OCI-LY1 (cell line): ENCODE results near the gene LRRC28.

Source experiments
- H2AFZ ChIP-seq: fragments of 200-600 bp; sonication (generic), shearing (Covaris generic); 2 replicates; pipeline ENCODE4 v1.6.0; 2014; ENCODE audit warnings: antibody characterized with exemption, mild to moderate bottlenecking, low read length
- H3F3A ChIP-seq: fragments of 200-600 bp; sonication (generic), shearing (Covaris generic); 2 replicates; pipeline ENCODE4 v1.6.0; 2014; ENCODE audit warnings: mild to moderate bottlenecking, antibody characterized with exemption, low read length, moderate library complexity; ENCODE audit not compliant: insufficient read depth
- H3K27ac ChIP-seq: fragments of 200-600 bp; sonication (generic); 2 replicates; pipeline ENCODE4 v1.5.1; 2014; ENCODE audit warnings: low read length, mixed run types, mild to moderate bottlenecking, low read depth; ENCODE audit not compliant: poor library complexity, severe bottlenecking
- H3K27me3 ChIP-seq: fragments of 200-600 bp; sonication (generic); 2 replicates; pipeline ENCODE4 v1.6.0; 2014; ENCODE audit warnings: antibody characterized with exemption, mild to moderate bottlenecking, low read length, moderate library complexity; ENCODE audit not compliant: insufficient read depth
- H3K36me3 ChIP-seq: fragments of 200-600 bp; sonication (generic); 2 replicates; pipeline ENCODE4 v1.6.1; 2014; ENCODE audit warnings: mild to moderate bottlenecking, antibody characterized with exemption, low read length, moderate library complexity, mixed read lengths; ENCODE audit not compliant: insufficient read depth
- H3K4me1 ChIP-seq: fragments of 200-600 bp; sonication (generic); 2 replicates; pipeline ENCODE4 v1.5.1; 2014; ENCODE audit warnings: mild to moderate bottlenecking, low read length, moderate library complexity; ENCODE audit not compliant: insufficient read depth, severe bottlenecking
- H3K4me2 ChIP-seq: fragments of 200-600 bp; sonication (generic), shearing (Covaris generic); 2 replicates; pipeline ENCODE4 v1.6.1; 2014; ENCODE audit warnings: low read length
- H3K4me3 ChIP-seq: fragments of 200-600 bp; sonication (generic); 2 replicates; pipeline ENCODE4 v1.5.1; 2014; ENCODE audit warnings: low read length, low read depth, mild to moderate bottlenecking, mixed read lengths; ENCODE audit not compliant: poor library complexity, severe bottlenecking
- H3K79me2 ChIP-seq: fragments of 200-600 bp; shearing (Covaris generic); 2 replicates; pipeline ENCODE4 v1.6.1; 2016; ENCODE audit warnings: mixed run types, low read length, mixed read lengths; ENCODE audit not compliant: insufficient read depth
- H3K9ac ChIP-seq: fragments of 200-600 bp; sonication (generic), shearing (Covaris generic); 2 replicates; pipeline ENCODE4 v1.6.1; 2014; ENCODE audit warnings: mild to moderate bottlenecking, low read length, mixed read lengths
- H3K9me2 ChIP-seq: fragments of 200-600 bp; sonication (generic), shearing (Covaris generic); 2 replicates; pipeline ENCODE4 v1.6.1; 2014; ENCODE audit warnings: low read depth, mild to moderate bottlenecking, low read length, mixed read lengths
- H3K9me3 ChIP-seq: fragments of 200-600 bp; shearing (Covaris generic); 2 replicates; pipeline ENCODE4 v1.6.1; 2014; ENCODE audit warnings: low read length, mixed read lengths
- H4K20me1 ChIP-seq: fragments of 200-600 bp; sonication (generic), shearing (Covaris generic); 2 replicates; pipeline ENCODE4 v1.6.0; 2016; ENCODE audit warnings: mild to moderate bottlenecking, low read length; ENCODE audit not compliant: insufficient read depth
- EZH2 ChIP-seq: fragments of 200-600 bp; sonication (generic), shearing (Covaris generic); IDR thresholded peaks from 2 replicates; pipeline ENCODE4 v1.8.0; 2017; ENCODE audit warnings: borderline replicate concordance, mixed run types, mild to moderate bottlenecking, antibody characterized with exemption, low read length, moderate library complexity, mixed read lengths
- TF ChIP-seq, protein P1 (sequence below): fragments of 200-600 bp; sonication (generic), shearing (Covaris generic); IDR thresholded peaks from 2 replicates; pipeline ENCODE4 v1.5.1; 2017; ENCODE audit warnings: mild to moderate bottlenecking, antibody characterized with exemption, low read length, moderate library complexity, mixed read lengths

The LRRC28 gene

DNA sequence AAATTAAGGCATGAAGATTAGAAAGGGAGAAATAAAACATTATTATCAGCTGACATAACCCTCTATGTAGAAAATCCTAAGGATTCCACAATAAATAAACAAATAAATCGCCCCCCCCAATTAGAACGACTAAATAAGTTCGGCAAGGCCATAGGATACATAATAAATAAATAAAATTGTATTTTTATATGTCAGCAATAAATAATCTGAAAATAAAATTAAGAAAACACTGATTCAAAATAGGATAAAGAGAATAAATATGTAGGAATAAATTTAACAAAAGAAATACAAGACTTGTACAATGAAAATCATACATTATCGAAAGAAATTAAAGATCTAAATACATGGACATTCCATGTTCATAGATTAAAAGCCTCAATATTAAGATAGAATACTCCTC is 7.0 kb upstream of the LRRC28 start:
- Histone ChIP-seq H3K4me1 (no peaks in the 10 kb centered on the region), H3K4me2 (no peak overlapping the region), H3K27me3 (no peaks in the 10 kb centered on the region), H3K9ac (no peak overlapping the region), H3F3A (no peaks in the 10 kb centered on the region), H3K4me3 (no peak overlapping the region), H2AFZ (no peak overlapping the region), H3K79me2 (no peaks in the 10 kb centered on the region), H3K9me3 (no peaks in the 10 kb centered on the region), H3K27ac (no peak overlapping the region), H3K9me2 (no peaks in the 10 kb centered on the region), H3K36me3 (no peaks in the 10 kb centered on the region), H4K20me1 (no peaks in the 10 kb centered on the region)
- TF ChIP-seq, protein P1, sequence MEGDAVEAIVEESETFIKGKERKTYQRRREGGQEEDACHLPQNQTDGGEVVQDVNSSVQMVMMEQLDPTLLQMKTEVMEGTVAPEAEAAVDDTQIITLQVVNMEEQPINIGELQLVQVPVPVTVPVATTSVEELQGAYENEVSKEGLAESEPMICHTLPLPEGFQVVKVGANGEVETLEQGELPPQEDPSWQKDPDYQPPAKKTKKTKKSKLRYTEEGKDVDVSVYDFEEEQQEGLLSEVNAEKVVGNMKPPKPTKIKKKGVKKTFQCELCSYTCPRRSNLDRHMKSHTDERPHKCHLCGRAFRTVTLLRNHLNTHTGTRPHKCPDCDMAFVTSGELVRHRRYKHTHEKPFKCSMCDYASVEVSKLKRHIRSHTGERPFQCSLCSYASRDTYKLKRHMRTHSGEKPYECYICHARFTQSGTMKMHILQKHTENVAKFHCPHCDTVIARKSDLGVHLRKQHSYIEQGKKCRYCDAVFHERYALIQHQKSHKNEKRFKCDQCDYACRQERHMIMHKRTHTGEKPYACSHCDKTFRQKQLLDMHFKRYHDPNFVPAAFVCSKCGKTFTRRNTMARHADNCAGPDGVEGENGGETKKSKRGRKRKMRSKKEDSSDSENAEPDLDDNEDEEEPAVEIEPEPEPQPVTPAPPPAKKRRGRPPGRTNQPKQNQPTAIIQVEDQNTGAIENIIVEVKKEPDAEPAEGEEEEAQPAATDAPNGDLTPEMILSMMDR = no peak
- TF ChIP-seq EZH2 = no peak

DNA sequence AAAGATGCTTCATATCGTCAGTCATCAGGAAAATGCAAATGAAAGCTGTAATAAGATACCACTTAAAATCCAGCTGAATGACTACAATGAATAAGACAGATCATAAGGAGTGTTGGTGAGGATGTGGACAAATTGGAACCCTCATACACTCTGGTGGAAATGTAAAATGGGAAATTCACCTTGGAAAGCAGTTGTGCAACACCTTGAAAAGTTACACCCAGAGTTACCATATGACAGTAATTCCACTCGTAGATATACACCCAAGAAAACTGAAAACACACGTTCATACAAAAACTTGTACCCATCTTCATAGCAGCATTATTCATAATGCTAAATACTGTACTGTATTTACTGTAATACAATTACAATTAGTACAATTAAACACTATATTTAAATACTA is 4.2 kb upstream of the LRRC28 start:
- H3K79me2 ChIP-seq = no peaks in the 10 kb centered on the region
- peaks cover 7% of the 10 kb centered on the region for H3K4me1 ChIP-seq
- H3F3A ChIP-seq = no peaks in the 10 kb centered on the region
- no peak overlapping the region for H3K9ac ChIP-seq
- H3K27ac ChIP-seq = no peak overlapping the region
- H3K36me3 ChIP-seq = peaks cover 6% of the 10 kb centered on the region; the same call in 1 of the 2 replicates
- H2AFZ ChIP-seq = no peak overlapping the region
- H3K27me3 ChIP-seq = no peaks in the 10 kb centered on the region
- no peak overlapping the region for H3K4me3 ChIP-seq
- no peaks in the 10 kb centered on the region for H3K9me2 ChIP-seq
- H3K9me3 ChIP-seq = no peaks in the 10 kb centered on the region; the same call in 1 of the 2 replicates
- no peak for TF ChIP-seq EZH2
- TF ChIP-seq, protein P1 = no peak
- no peaks in the 10 kb centered on the region for H4K20me1 ChIP-seq
- no peak overlapping the region for H3K4me2 ChIP-seq

DNA sequence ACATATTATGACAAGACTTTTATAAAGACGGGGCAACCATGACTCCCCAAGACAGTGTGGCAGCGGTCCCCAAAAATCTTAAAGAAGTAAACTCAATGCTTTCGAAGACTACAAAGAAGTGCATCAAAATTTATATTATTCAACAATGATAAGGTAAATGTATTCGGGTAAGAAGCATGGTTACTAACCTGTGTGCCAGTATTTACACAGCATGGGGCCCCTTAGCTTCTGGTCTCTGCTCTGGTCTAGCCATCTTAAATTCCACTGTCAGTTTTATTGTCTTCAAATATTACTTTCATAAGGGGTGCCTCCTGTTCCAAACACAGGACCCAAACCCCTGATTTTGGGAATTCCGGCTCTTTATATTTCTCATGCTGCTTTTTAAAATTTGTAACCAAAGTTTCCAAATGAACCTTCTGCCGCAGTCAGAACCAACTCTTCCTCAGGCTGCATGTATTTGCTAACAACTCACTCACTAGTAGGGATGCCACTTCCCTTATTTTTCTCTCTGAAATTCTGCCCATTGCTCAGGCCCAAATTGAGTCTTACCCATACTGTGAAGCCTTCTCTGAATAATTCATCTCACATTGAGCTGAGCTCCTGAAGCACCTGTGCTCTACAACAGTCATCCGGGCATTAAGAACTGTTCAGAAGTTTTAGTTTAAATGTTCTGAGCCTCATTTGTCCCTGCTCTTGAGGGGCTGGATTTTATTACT is 3.1 kb upstream of the LRRC28 start:
- no peaks in the 10 kb centered on the region for H4K20me1 ChIP-seq
- H3K4me2 ChIP-seq = no peak overlapping the region
- H3K27ac ChIP-seq = no peak overlapping the region
- H3F3A ChIP-seq = no peaks in the 10 kb centered on the region
- H3K4me3 ChIP-seq = no peak overlapping the region
- no peak overlapping the region for H2AFZ ChIP-seq
- no peak overlapping the region for H3K9ac ChIP-seq
- peaks cover 6% of the 10 kb centered on the region; the same call in 1 of the 2 replicates for H3K36me3 ChIP-seq
- TF ChIP-seq, protein P1 = no peak
- TF ChIP-seq EZH2 = no peak
- no peaks in the 10 kb centered on the region for H3K79me2 ChIP-seq
- no peaks in the 10 kb centered on the region; the same call in 1 of the 2 replicates for H3K9me3 ChIP-seq
- H3K4me1 ChIP-seq = peaks cover 18% of the 10 kb centered on the region
- no peaks in the 10 kb centered on the region for H3K27me3 ChIP-seq
- H3K9me2 ChIP-seq = no peaks in the 10 kb centered on the region
